GM21526 (cell line): ENCODE results near the gene CYP26B1.

ENCODE experiments used
- ATAC-seq: cut with Tn5 transposase; IDR thresholded peaks from one replicate; pipeline ENCODE4 v1.9.1; 2021; ENCODE audit warnings: moderate library complexity; ENCODE audit not compliant: unreplicated experiment, low FRiP score

Gene CYP26B1

GRCh38 chr2:72142570-72143440 lies 4.9 kb downstream of the CYP26B1 start:
- no peak for ATAC-seq

GRCh38 chr2:72141881-72142451 lies 5.7 kb downstream of the CYP26B1 start:
- no peak for ATAC-seq

GRCh38 chr2:72141032-72141645 lies 6.5 kb downstream of the CYP26B1 start:
- ATAC-seq, result no peak

GRCh38 chr2:72140621-72140960 lies 7.1 kb downstream of the CYP26B1 start:
- no peak for ATAC-seq

GRCh38 chr2:72139874-72140620 lies 7.6 kb downstream of the CYP26B1 start:
- no peak for ATAC-seq

GRCh38 chr2:72139471-72139873 lies 8.2 kb downstream of the CYP26B1 start:
- ATAC-seq, result no peak

- no peak for ATAC-seq
These were observed 8.7 kb downstream of the CYP26B1 start for GRCh38 chr2:72138921-72139381.

GRCh38 chr2:72138011-72138881 lies 9.4 kb downstream of the CYP26B1 start:
- no peak for ATAC-seq

GRCh38 chr2:72137498-72138010 lies 10.1 kb downstream of the CYP26B1 start:
- peak; percentile 83 for ATAC-seq

- no peak for ATAC-seq
These were observed 10.6 kb downstream of the CYP26B1 start for GRCh38 chr2:72136933-72137497.

- no peak for ATAC-seq
These were observed 11.3 kb downstream of the CYP26B1 start for GRCh38 chr2:72136331-72136730.

GRCh38 chr2:72135921-72136320 lies 11.7 kb downstream of the CYP26B1 start:
- ATAC-seq, result no peak

- ATAC-seq, result no peak
These were observed 12.5 kb downstream of the CYP26B1 start for GRCh38 chr2:72134997-72135800.

- no peak for ATAC-seq
These were observed 13.2 kb downstream of the CYP26B1 start for GRCh38 chr2:72134408-72134996.

GRCh38 chr2:72133721-72134407 lies 13.8 kb downstream of the CYP26B1 start:
- no peak for ATAC-seq

- ATAC-seq, result no peak
These were observed 14.5 kb downstream of the CYP26B1 start for GRCh38 chr2:72132981-72133720.
